Measurements from ENCODE around the gene CAMK1D. TPM values are rescaled to one million over a fixed set of nuclear protein-coding genes. Genes with fewer than 3 reads are reported as not detected.

Gene CAMK1D
- total RNA-seq, 1 donor from 2014 or later, result 6.5 TPM

- Mint-ChIP-seq H3K9me3 (no peaks in the 10 kb centered on the region), H3K4me3 (no peak overlapping the region), H3K36me3 (ENCODE audit: low read depth) (no peaks in the 10 kb centered on the region), H3K4me1 (peaks cover 4% of the 10 kb centered on the region), H3K27me3 (ENCODE audit: low read depth) (no peaks in the 10 kb centered on the region), H3K27ac (ENCODE audit: unreplicated experiment) (no peak overlapping the region)
- DNase-seq (ENCODE audit: low read depth, low spot score), result no peak
- TF ChIP-seq, protein P1, sequence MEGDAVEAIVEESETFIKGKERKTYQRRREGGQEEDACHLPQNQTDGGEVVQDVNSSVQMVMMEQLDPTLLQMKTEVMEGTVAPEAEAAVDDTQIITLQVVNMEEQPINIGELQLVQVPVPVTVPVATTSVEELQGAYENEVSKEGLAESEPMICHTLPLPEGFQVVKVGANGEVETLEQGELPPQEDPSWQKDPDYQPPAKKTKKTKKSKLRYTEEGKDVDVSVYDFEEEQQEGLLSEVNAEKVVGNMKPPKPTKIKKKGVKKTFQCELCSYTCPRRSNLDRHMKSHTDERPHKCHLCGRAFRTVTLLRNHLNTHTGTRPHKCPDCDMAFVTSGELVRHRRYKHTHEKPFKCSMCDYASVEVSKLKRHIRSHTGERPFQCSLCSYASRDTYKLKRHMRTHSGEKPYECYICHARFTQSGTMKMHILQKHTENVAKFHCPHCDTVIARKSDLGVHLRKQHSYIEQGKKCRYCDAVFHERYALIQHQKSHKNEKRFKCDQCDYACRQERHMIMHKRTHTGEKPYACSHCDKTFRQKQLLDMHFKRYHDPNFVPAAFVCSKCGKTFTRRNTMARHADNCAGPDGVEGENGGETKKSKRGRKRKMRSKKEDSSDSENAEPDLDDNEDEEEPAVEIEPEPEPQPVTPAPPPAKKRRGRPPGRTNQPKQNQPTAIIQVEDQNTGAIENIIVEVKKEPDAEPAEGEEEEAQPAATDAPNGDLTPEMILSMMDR (conservative IDR thresholded peaks at IDR 0.05), result no peak
Measured at GRCh38 chr10:12384906-12385305, 35.6 kb downstream of the CAMK1D start.

DNA sequence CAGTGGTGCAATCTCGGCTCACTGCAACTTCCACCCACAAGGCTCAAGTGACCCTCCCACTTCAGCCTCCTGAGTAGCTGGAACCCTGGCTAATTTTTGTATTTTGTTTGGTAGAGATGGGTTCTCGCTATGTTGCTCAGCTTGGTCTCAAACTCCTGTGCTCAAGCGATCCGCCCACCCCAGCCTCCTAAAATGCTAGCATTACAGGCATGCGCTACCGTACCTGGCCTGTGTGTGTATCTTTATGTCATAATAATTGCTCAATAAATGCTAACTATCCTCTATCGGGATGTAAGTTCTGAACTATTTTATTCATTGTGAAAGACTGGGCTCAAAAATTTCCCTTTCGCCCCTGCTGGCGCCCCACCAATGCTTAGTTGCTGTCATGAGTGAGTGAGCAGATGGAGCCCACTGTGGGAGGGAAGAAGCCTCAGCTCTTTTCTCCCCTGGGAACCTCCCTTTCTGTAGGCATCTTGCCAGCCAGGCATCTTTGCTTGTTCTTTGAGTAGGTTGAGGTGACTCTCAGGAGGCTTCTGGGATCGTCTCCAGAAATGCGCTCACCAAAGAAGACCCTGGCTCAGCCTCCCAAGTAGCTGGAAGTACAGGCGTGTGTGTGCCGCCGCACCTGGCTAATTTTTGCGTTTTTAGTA lies 38.3 kb downstream of the CAMK1D start:
- no peaks in the 10 kb centered on the region for H3K27me3 Mint-ChIP-seq (ENCODE audit: low read depth)
- H3K9me3 Mint-ChIP-seq, result no peaks in the 10 kb centered on the region

DNA sequence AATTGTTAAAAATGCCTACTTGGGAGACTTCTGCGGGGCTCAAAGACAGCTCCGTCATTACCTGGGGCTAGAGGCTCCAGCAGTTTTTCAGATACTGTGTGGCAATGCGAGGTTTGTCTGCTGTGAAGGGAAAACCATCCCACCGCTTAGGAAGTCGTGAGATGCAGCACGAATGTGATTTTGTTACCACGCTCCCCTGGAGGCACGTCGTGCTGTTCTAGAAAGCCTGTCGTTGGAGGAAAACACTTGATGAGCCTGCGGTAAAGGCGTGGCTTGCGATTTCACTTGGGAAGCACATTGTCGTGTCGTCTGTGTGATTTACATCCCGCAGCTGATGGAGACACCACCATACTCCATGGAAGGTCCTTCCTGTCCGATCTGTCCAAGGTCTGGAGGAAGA lies 39.3 kb downstream of the CAMK1D start:
- Mint-ChIP-seq H3K4me3 (no peak overlapping the region), H3K27ac (ENCODE audit: unreplicated experiment) (no peak overlapping the region), H3K27me3 (ENCODE audit: low read depth) (no peaks in the 10 kb centered on the region)

More for the DNA sequence above, 38.3 kb downstream of the CAMK1D start:
- H3K4me3 Mint-ChIP-seq, result no peak overlapping the region
- no peak for DNase-seq (ENCODE audit: low read depth, low spot score)
- H3K36me3 Mint-ChIP-seq (ENCODE audit: low read depth), result no peaks in the 10 kb centered on the region
- H3K4me1 Mint-ChIP-seq, result no peaks in the 10 kb centered on the region
- no peak overlapping the region for H3K27ac Mint-ChIP-seq (ENCODE audit: unreplicated experiment)
- TF ChIP-seq, protein P1 (conservative IDR thresholded peaks at IDR 0.05), result no peak

GRCh38 chr10:12389154-12389734 lies 39.9 kb downstream of the CAMK1D start:
- no peaks in the 10 kb centered on the region for H3K4me1 Mint-ChIP-seq
- no peak for DNase-seq (ENCODE audit: low read depth, low spot score)
- no peak overlapping the region for H3K27ac Mint-ChIP-seq (ENCODE audit: unreplicated experiment)
- TF ChIP-seq, protein P1 (conservative IDR thresholded peaks at IDR 0.05), result no peak
- H3K36me3 Mint-ChIP-seq (ENCODE audit: low read depth), result no peaks in the 10 kb centered on the region
- H3K4me3 Mint-ChIP-seq, result no peak overlapping the region
- no peaks in the 10 kb centered on the region for H3K9me3 Mint-ChIP-seq
- no peaks in the 10 kb centered on the region for H3K27me3 Mint-ChIP-seq (ENCODE audit: low read depth)

More for the DNA sequence above, 39.3 kb downstream of the CAMK1D start:
- DNase-seq (ENCODE audit: low read depth, low spot score), result no peak
- Mint-ChIP-seq H3K4me1 (no peaks in the 10 kb centered on the region), H3K9me3 (no peaks in the 10 kb centered on the region), H3K36me3 (ENCODE audit: low read depth) (no peaks in the 10 kb centered on the region)
- TF ChIP-seq, protein P1 (conservative IDR thresholded peaks at IDR 0.05), result no peak

- TF ChIP-seq, protein P1 (conservative IDR thresholded peaks at IDR 0.05), result no peak
- Mint-ChIP-seq H3K27me3 (ENCODE audit: low read depth) (no peaks in the 10 kb centered on the region), H3K4me3 (no peak overlapping the region), H3K9me3 (no peaks in the 10 kb centered on the region), H3K36me3 (ENCODE audit: low read depth) (no peaks in the 10 kb centered on the region), H3K27ac (ENCODE audit: unreplicated experiment) (no peak overlapping the region), H3K4me1 (no peaks in the 10 kb centered on the region)
- DNase-seq (ENCODE audit: low read depth, low spot score), result no peak
Measured at GRCh38 chr10:12390733-12391132, 41.4 kb downstream of the CAMK1D start.

Measured in neural crest cell (in vitro differentiated cells).